Kidney (tissue), 14 donors: ENCODE measurements around the gene YBX1. TPM values are rescaled to one million over a fixed set of nuclear protein-coding genes. Genes with fewer than 3 reads are reported as not detected.
A peak's percentile ranks its signal among the peaks of the same experiment; 100 is the strongest.

Experiments
- DNase-seq, 5 donors: peaks; one replicate each; pipeline ENCODE4 v3.0.0-alpha.2; 2013 to 2020
- FAIRE-seq: peaks from 2 replicates; lab custom pipeline; 2012; peaks lifted over from hg19 to GRCh38; lab: Jason Lieb, UNC
- H3K27ac ChIP-seq, 2 donors: one replicate each; pipeline ENCODE4 v1.7.0; 2013; ENCODE audit warnings: low read depth in 2 of 2, low read length in 2 of 2, inconsistent platforms in 1 of 2
- H3K27me3 ChIP-seq: one replicate; pipeline ENCODE4 v1.7.1; 2013; ENCODE audit warnings: low read length, inconsistent platforms; ENCODE audit not compliant: control insufficient read depth, insufficient read depth
- H3K36me3 ChIP-seq, 3 donors: one replicate each; pipeline versions ENCODE4 v1.7.0 to v1.7.1; 2013; ENCODE audit warnings: low read length in 3 of 3, control low read depth in 1 of 3, inconsistent platforms in 1 of 3; ENCODE audit not compliant: insufficient read depth in 3 of 3, control insufficient read depth in 2 of 3
- H3K4me1 ChIP-seq, 3 donors: one replicate each; pipeline versions ENCODE4 v1.7.0 to v1.7.1; 2013; ENCODE audit warnings: low read length in 3 of 3, inconsistent platforms in 1 of 3, low read depth in 1 of 3; ENCODE audit not compliant: control insufficient read depth in 2 of 3, insufficient read depth in 2 of 3
- H3K4me3 ChIP-seq, 3 donors: one replicate each; pipeline versions ENCODE4 v1.7.0 to v1.8.1; 2013; ENCODE audit warnings: low read length in 3 of 3, control low read depth in 1 of 3, inconsistent platforms in 1 of 3
- H3K9ac ChIP-seq, 3 donors: one replicate each; pipeline versions ENCODE4 v1.7.0 to v1.7.1; 2013; ENCODE audit warnings: low read length in 3 of 3, control low read depth in 1 of 3, inconsistent platforms in 1 of 3
- H3K9me3 ChIP-seq, 3 donors: one replicate each; pipeline versions ENCODE4 v1.7.0 to v1.7.1; 2013; ENCODE audit warnings: low read length in 3 of 3, control low read depth in 1 of 3, inconsistent platforms in 1 of 3; ENCODE audit not compliant: control insufficient read depth in 2 of 3, insufficient read depth in 1 of 3
- CTCF ChIP-seq: IDR thresholded peaks from 3 replicates; pipeline ENCODE4 v1.5.1; 2012; ENCODE audit warnings: mild to moderate bottlenecking, moderate library complexity, borderline replicate concordance; ENCODE audit not compliant: insufficient read depth; ENCODE audit errors: extremely low read depth
- intact Hi-C: fragments of 100-400 bp; cut with DNase I; formaldehyde crosslinking; loops from one replicate; pipeline ENCODE4 v1.11.1; 2022
- polyA plus RNA-seq: library from polyadenylated mRNA; stranded (reverse); fragments of 350-450 nt; fragmentation: Illumina TruSeq; extraction: RNeasy Lipid Tissue Mini Kit (QIAGEN cat#74804); gene quantifications from one replicate; pipeline ENCODE4 v1.2.3, GENCODE V29; 2014; ENCODE audit warnings: low read depth, low replicate concordance; ENCODE audit not compliant: insufficient read depth
- total RNA-seq: library from RNA; stranded (reverse); fragmentation: NEBNext Ultra II Directional; extraction: Animal tissue kit (Norgen Biotek cat#: 25700); gene quantifications from one replicate; pipeline ENCODE4 v1.2.1, GENCODE V29; 2021
- donor health status: control.
- donor health status: control.
- donor health status: control.
- donor health status: control.
- donor health status: control.
- donor health status: DM: yes; HTN: yes; CAD: no.
- donor health status: Normal renal cell carcinoma (clear cell type).

The YBX1 gene
- total and polyA plus RNA-seq, 2 donors from 2014 or later = 395 to 418 TPM

- intact Hi-C loops = loop anchor here (10.0 kb wide), 1 partner anchor 162 kb away; no protein-coding TSS in a partner anchor
- peak; percentile 72 for TF ChIP-seq CTCF
- FAIRE-seq (no peak), DNase-seq (peak in 4 of 5 donors; percentile 62 to 73 (median 68))
- Histone ChIP-seq H3K4me1 (peaks cover 0 to 2% (median 0%) of the 10 kb centered on the region in 3 donors), H3K27me3 (no peaks in the 10 kb centered on the region), H3K9me3 (no peaks in the 10 kb centered on the region), H3K4me3 (no peak overlapping the region), H3K27ac (no peak overlapping the region), H3K9ac (no peak overlapping the region), H3K36me3 (peaks cover 3 to 25% (median 17%) of the 10 kb centered on the region in 3 donors)
Observed at GRCh38 chr1:42747125-42747524, 64.9 kb downstream of the YBX1 start.

DNA sequence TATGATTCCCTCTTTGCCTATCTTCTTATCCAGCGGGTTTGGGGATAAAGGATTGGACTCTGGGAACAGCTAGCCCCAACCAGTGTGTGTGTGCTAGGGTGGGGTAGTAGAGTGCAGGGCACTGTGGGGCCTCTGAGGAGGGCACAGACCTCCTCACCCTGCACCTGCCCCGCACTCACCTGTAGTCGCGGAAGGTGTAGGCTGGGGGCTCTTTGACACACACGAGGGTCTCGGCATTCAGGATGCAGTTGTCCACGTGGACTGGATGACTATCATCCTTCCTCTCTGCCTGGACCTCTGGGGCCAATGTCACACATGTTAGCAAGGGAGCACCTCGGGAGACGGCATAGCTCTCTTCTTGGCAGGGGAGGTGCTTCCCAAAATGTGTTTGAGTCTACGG is 65.8 kb downstream of the YBX1 start:
- H3K36me3 ChIP-seq = peaks cover 6 to 30% (median 19%) of the 10 kb centered on the region in 3 donors
- intact Hi-C loops = loop anchor here (10.0 kb wide), 1 partner anchor 163 kb away; no protein-coding TSS in a partner anchor

GRCh38 chr1:42748461-42749410 is 66.5 kb downstream of the YBX1 start:
- DNase-seq = no peak
- Histone ChIP-seq H3K36me3 (peaks cover 8 to 30% (median 21%) of the 10 kb centered on the region in 3 donors), H3K27ac (no peak overlapping the region), H3K9ac (no peak overlapping the region), H3K4me3 (no peak overlapping the region), H3K9me3 (no peaks in the 10 kb centered on the region), H3K4me1 (no peaks in the 10 kb centered on the region), H3K27me3 (no peaks in the 10 kb centered on the region)
- intact Hi-C loops = loop anchor here (10.0 kb wide), 1 partner anchor 164 kb away; no protein-coding TSS in a partner anchor
- TF ChIP-seq CTCF = no peak
- FAIRE-seq = no peak

More for the DNA sequence above, 65.8 kb downstream of the YBX1 start:
- no peak for TF ChIP-seq CTCF
- H3K27ac ChIP-seq = no peak overlapping the region
- no peaks in the 10 kb centered on the region for H3K9me3 ChIP-seq
- no peaks in the 10 kb centered on the region for H3K27me3 ChIP-seq
- FAIRE-seq = no peak
- no peak overlapping the region for H3K4me3 ChIP-seq
- DNase-seq = no peak
- no peaks in the 10 kb centered on the region for H3K4me1 ChIP-seq
- H3K9ac ChIP-seq = no peak overlapping the region
